Stimulated activated CD4-positive, alpha-beta T cell treated with anti-CD3 and anti-CD28 coated beads, Interleukin-15, amount 100 ng/mL, for 24 hours (primary cell): Measurements from ENCODE around the gene NVL.

Source experiments
- DNase-seq: peaks from one replicate; pipeline ENCODE4 v3.0.0-alpha.2; 2020

NVL gene

DNA sequence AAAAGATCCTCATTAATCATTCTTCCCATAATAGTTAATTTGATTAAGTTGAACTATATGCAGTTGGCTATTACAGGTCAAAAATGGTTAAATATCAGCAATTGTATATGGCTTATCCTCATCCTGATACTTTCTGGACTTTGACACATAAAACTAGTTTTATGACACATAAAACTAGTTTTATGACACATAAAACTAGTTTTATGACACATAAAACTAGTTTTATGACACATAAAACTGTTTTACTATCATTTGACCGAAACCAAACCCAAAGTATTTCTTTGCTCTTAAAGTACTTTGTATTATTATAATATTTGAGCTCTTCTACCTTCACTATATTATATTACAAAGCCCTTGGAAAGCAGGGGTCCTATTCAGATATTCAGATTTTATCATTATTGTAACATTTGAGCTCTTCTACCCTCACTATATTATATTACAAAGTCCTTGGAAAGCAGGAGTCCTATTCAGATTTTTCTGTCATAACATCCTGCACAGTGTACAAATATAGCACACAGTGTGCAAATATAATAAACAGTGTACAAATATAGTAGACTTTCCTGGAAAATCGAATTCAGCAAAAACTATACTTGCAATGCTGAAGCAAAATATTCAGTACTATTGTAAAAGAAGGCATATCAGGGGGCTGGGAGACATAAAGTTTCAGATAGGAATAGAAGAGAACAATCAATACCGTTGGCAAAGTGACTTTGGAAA is 53.0 kb downstream of the NVL start:
- no peak for DNase-seq

DNA sequence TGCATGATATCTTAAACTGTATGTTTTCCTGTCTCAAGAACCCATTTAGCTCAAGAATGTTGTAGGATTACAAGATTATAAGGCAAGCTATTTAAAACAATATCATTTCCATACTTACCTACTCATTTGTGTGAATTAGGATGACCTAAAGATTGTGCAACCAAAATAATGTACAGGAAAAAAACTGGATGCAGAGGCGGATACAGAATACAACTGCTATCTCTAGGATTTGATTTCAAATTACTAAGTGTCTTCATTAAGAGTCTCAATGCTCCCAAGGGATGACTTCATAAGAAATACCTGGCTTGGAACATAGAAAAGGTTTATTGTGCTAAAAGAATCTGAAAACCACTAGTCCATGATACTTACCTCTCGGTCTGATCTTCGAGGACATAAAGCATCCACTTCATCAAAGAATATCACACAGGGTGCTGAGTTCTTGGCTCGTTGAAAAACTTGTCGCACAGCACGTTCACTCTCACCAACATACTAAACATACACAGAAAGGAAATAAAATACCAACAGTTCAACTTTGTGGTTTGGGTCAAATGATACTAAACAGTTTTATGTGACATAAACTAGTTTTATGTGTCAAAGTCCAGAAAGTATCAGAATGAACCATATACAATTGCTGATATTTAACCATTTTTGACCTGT is 54.9 kb downstream of the NVL start:
- DNase-seq = no peak

DNA sequence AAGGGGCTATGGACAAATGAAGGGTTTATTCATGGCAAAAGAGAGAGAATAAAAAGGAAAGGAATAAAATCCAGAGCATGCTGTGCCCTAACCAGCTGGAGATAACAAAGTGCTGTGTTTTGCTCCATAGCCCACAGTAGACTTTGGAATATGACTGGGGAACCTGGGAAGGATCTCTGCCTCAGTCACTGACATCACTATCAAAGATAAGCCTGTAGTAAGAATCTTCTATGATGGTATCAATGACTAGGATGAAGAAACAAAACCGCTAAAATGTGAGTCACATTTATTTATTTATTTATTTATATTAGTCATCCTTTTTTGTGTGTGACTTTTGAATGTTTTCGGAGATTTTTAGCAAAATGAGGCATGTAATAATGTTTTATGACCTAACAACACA is 56.3 kb downstream of the NVL start:
- DNase-seq = no peak

DNA sequence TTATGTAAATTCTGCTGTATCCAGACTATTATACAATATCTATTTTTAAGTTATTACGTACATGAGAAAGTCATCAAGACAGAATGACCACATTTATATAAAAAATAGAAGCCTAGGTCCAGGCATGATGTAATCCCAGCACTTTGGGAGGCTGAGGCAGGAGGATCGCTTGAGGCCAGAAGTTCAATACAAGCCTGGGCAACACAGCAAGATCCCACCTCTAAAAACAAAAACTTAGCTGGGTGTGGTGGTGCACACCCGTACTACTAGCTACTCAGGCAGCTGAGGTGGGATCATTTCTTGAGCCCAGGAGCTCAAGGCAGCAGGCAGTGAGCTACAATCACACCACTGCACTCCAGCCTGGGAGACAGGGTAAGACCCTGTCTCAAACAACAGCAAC is 58.9 kb downstream of the NVL start:
- no peak for DNase-seq

DNA sequence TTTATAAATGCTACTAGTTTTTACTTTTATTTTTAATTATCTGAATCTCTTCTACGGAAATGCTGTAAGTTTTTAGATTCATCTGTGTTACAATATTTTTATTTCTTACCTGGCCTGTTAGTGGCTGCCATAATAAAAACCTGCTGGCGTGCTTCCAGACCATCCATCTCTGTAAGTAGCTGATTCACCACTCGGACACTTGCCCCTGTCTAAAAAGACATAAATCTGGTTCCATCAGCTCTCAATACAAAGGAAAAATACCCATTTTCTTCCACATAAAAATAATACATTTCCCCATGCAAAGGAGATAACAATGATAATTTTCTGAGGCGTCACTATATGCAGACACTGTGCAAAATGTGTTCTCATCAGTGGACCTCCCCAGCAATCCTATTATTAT is 62.0 kb downstream of the NVL start:
- DNase-seq = no peak

DNA sequence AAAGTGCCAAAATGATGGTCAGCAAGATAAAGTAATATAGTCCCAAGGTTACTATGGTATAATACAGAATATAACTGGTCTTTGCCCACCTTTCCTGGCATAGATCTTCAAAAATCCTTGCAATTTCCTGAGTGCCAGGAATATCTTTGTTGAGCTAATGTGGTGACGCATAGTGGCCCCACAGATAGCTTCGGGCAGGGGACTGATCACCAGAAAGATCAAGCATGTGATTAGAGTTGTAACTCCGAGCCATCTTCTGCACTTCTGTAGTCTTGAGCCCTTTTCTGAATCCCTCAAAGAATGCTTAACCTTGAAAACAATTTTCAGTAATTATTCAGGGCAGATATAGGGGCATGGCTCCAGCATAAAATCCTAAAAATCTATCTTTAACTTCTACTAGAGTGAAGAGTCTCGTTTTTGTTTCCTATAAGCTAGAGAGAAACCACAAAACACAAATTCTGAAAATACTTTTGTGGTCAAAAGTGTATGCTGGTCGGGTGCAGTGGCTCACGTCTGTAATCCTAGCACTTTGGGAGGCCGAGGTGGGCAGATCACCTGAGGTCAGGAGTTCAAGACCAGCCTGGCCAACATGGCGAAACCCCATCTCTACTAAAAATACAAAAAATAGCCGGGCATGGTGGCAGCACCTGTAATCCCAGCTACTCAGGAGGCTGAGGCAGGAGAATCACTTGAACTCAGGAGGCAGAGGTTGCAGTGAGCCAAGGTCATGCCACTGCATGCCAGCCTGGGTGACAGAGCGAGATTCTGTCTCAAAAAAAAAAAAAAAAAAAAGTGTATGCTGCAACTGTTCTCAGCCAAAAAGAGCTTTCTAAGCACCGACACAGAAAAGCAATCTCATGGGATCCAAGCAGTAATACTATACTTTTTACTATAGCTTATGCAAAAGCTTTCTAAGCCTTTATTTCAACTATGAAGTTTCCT is 62.8 kb downstream of the NVL start:
- no peak for DNase-seq

DNA sequence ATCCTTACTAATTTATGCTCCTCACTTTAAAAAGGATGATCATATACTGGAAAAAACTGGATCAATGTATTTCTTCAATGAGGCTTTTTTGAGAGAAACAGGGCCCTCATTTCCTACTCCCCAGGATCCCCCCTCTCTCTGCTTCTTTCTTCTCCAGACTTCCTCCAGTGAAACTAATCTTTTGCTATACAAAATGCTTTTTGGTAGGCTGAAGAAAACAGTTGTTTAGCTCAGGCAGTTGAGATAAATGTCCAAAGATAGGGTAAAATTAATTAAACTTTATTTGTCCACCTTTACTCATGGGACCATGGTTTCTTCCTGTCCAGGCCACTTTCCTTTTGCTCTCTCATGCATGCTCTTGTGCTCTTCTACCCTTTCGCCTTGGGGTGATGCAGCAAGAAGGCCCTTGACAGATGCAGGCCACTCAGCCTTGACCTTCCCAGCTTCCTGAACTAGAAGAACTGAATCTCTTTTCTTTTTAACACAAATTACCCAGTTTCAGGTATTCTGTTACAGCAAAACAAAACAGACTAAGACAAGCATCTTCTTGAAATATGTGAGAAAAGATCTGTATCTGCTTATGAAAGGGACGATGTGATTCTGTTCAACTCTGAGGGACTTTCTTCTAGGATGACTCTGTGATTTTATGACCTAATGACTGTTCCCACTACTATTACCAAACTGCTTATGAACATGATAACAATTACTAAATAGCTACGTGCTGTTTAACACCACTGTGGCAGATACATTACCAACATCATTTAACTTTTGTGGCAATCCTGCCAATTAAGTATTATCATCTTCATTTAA is 63.7 kb downstream of the NVL start:
- no peak for DNase-seq

DNA sequence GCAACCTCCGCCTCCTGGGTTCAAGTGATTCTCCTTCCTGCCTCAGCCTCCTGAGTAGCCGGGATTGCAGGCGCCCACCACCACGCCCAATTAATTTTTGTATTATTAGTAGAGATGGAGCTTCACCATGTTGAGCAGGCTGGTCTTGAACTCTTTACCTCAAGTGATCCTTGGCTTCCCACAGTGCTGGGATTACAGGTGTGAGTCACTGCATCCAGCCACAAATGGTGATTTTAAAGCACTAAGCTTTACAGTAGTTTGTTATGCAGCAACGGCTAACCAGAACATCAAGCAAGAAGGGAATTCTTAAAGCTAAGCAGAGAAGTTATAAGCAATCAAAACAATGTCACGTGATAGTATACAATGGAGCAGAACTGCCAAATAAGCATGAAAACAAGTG is 65.7 kb downstream of the NVL start:
- DNase-seq = no peak

DNA sequence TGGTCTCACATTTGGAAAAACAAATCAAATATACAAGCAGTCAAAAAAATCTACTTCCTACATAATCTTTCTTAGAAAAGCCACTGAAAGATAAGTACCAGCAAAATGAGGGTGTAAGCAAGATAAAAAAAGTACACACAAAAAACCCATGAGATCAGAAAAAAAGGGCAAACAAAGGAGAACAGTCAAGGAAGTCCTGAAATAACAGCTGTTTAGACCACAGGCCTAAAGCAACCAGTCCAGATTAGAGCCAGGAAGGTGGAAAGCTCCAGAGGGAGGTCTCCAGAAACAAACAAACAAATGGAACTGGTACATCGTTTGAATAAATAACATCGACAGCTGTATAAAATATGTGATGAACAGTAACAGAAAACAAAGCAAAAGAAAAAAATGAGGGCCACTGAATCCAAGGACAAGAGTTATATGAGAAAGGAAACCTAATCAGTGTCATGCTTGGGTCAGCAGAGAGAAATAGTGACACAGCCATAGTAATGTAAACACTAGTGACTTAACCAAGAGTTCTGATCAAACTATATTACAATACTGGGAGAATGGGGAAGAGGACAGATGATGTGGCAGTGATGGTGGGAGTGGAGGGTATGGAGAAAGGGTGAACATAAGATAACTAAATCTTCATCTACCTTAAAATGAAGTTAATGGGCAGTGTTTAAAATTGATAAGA is 67.5 kb downstream of the NVL start:
- no peak for DNase-seq

DNA sequence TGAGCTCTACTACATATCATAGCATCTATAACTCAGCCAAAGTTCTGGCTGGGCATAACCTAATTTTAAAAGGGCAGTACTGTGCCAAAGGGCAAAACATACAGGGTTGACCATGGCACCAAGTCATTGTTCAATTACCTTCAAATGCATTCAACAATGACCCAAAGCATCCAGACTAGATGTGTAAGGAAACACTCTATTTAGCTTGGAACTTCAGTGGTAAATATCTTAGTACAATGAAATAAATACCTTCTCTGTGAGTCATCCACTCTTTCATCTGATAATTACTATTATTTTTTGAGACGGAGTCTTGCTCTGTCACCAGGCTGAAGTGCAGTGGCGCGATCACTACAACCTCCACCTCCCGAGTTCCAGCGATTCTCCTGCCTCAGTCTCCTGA is 70.0 kb downstream of the NVL start:
- no peak for DNase-seq

DNA sequence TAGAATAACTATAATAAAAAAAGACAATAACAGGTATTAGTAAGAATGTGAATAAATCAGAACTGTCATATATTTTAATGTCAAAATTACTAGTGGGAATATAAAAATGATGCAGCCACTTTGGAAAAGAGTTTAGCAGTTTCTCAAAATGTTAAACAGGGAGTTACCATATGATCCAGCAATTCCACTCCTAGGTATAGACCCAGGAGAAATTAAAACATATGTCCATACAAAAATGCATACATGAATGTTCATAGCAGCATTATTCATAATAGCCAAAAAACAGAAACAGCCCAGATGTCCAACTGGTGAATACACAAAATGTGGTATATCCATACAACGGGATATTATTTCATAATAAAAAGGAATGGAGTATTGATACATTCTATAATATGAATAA is 71.6 kb downstream of the NVL start:
- no peak for DNase-seq

DNA sequence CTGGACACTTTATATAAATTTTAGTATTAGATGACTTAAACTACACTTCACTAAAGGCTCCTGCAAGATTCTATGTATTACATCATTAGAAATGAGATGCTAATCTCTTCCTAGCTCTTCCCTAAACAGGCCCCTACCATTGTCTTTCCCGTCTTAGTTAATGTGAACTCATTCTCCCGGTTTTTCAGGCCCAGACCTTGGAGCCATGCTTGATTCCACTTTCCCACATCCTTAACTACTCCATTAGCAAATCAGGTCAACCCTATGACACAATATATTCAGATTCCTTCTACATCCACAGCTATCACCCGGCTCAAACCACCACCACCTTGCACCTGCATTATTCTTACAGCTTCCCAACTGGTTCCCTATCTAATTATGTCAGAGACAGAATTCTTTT is 73.3 kb downstream of the NVL start:
- DNase-seq = no peak

DNA sequence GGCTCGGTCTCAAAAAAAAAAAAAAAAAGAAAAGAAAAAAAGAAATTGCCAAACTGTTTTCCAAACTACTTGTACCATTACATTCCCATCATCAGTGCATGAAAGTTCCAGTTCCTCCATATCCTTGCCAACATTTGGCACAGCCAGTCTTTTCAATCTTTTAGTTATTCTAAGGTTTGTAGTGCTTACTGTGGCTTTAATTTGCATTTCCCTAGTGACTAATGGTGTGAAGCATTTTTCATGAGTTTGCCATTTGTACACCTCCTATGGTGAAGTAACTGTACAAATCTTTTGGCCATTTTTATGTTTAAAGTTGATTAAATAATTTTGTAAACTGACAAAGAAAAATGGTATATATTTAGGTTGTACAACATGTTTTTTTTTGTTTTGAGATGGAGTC is 76.3 kb downstream of the NVL start:
- DNase-seq = no peak

DNA sequence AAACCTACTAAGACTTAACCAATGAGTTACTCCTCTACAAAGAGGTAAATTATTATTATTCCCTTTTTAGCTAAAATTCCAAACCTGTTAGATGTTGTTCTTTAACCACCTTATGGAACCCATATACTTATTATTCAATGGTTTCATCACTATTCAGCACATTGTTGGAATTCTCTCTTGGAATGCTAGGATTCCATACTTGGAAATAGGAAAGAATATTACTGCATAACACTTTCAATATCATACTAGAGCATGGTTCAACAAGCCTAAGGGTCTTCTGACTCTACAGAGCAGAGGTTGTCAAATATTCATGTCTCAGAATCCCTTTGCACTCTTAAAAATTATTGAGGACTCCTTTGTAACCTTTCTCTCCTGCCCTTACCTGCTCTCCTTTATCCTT is 77.5 kb downstream of the NVL start:
- no peak for DNase-seq

DNA sequence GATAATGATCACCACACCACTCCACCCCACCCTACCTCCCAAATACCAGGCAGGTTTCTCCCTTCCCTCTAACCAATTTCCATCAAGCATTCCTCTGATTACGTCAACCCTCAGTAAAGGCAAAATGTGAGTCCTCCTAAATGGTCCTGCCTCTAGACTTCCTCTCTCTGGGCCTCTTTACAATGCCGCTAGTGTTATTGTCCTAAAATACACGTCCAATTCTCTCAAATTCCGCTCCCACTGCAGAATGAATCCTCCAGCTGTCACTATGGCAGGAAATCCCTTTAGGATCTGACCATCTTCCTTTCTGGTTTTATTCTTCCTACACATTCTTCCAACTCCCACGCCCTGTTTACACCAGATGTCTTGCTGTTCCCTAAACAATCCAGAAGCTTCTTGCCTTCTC is 78.2 kb downstream of the NVL start:
- DNase-seq = no peak

DNA sequence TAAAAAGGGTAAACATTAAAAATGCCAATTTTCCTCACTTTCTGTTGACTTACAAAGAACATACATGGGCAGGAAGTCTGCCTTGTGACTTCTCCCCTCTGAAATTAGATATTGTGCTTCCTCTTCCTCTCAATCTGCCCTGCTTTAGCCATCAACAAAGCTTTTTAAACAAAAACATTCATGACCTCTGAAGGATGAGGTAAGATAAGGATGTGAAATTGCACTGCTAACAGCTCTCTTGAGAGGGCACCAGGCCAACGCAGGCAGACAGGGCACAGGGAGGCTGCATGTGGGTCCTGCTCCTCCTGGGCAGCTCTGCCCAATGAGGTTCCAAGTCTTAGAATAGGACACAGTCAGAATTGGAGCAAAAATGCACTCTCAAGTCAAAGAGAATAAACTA is 84.8 kb downstream of the NVL start:
- DNase-seq = no peak

DNA sequence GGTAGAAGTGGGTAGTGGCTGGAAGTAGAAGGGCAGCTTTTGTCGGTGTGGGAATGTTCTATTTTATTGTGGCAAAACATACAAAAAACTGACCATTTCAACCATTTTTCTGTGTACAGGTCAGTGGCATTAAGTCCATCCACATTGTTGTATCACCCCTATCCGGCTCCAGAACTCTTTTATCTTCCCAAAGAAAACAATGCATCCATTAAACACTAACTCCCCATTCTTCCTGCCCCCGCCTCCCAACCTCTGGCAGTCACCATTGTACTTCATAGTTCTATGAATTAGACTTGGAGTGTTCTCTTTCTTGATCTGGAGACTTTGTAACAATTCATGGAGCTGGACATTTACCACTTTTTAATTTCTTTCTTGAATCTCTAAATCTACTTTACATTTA is 91.2 kb downstream of the NVL start:
- no peak for DNase-seq

DNA sequence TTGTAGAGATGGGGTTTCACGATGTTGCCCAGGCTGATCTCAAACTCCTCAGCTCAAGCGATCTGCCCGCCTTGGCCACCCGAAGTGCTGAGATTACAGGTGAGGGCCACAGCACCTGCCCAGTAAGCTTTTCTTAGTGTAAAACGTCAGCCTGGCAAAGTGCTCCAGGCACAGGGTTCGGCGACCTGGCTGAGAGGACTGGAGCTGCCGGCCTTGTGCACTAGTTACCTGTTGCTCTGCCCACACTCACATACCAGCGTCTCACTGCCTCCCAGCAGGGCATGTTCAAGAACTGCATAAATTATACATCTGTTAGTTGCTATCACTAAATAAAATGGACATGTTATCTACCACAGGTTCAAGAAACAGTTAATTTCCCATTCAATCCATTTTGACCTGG is 91.8 kb downstream of the NVL start:
- no peak for DNase-seq

DNA sequence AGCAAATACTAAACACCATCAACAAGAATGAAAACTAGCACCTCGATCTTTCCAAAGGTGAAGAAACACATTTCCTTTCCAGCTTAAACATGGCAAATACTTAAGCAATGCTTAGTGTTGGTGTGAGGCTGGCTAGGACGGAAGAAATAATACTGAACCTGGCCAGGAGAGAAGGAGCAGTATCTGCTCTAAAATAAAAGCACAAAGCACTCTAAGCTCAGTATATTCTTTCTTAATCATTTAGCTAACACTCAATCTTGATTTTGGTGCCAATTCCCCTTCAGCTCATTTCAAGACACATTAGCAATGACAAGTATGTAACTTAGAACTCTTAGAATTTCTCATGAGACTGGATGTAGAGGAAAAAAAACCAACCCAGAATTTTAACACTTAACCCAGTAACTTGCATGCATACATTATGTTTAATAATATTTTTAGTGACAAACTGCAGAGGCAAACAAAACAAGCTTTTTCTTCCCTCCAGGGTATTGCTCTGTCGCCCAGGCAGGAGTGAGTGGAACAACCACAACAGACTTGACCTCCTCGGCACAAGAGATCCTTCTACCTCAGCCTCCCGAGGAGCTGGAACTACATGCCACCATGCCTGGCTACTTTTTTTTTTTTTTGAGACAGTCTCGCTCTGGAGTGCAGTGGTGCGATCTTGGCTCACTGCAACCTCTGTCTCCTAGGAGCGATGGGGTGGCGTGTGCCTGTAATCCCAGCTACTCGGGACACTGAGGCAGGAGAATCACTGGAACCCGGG is 92.7 kb downstream of the NVL start:
- no peak for DNase-seq

DNA sequence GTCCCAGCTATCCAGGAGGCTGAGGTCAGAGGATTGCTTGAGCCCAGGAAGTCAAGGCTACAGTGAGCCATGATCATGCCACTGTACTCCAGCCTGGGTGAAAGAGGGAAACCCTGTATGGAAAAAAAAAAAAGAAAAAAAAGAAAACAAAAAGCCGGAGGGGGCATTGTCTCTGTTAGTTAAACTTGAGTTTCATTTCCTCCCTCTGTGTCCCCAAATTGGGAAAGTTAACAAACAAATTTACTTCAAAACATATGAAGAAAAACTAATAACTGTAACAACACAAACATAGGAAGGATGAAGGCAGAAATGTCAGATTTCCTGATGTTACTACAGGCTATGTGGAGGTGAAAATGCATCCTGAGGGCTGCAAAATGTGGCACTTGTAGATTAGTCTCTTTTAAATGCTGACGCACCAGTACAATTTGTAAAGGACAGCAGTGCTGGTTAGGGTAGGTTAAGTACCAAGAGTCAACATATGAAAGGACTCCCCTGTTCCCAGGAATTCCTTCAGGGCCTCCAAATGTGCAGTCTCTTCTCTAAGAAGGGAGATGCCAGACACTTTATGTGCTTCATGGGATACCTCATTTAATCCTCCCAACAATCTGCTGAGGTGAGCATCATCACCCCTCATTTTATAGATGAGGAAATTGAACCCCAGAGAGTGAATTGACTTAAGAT is 94.0 kb downstream of the NVL start:
- DNase-seq = no peak

DNA sequence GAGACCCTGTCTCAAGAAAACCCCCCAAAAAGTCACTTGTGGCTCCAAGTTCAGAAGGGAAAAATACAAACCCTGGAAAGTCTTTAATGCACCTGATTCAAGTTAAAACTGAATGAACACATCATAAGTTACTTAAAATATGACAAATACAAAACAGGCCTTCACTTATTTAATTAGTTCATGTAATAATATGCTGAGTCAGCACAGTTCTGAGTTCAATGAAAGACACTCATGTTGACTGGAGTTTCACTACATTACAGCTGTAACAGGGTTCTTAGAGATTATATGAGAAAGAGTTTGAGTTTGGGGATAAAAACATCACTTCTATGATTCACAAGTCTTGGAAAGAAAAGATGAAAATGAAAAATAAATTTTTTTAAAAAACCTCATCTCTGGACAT is 96.0 kb downstream of the NVL start:
- DNase-seq = no peak
